GM12864 (cell line): ENCODE results near the gene PDZD4.

ENCODE experiments used
- DNase-seq: peaks from one replicate; pipeline ENCODE4 v3.0.0-alpha.2; 2011; ENCODE audit warnings: low read depth
- H3K4me3 ChIP-seq: 2 replicates; pipeline ENCODE4 v1.5.1; 2011; ENCODE audit warnings: mild to moderate bottlenecking, low read depth, low read length, control low read depth
- TF ChIP-seq, protein P1 (sequence below): IDR thresholded peaks from 2 replicates; pipeline ENCODE4 v1.5.1; 2011; ENCODE audit warnings: low read depth, mild to moderate bottlenecking, moderate library complexity, low read length, control low read depth, inconsistent platforms; ENCODE audit errors: missing control alignments

PDZD4 gene

DNA sequence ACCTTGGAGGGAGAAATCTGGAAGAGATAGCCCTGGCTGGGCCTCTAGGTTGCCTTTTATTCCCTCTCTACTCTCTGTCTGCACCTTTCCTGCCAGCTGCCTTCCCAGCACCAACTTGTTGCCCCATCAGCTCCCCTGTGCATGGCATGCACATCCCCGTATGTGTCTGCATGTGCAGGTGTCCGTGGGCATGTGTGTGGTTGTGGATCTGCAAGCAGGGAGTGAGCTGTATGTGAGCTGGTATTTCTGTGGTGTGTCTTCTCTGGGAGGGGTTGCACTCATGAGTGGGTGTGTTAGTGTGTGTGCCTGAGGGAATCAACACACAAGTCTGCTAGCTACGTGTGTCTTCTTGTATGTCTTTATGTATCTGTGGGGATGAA lies 45.8 kb upstream of the PDZD4 start:
- TF ChIP-seq, protein P1, sequence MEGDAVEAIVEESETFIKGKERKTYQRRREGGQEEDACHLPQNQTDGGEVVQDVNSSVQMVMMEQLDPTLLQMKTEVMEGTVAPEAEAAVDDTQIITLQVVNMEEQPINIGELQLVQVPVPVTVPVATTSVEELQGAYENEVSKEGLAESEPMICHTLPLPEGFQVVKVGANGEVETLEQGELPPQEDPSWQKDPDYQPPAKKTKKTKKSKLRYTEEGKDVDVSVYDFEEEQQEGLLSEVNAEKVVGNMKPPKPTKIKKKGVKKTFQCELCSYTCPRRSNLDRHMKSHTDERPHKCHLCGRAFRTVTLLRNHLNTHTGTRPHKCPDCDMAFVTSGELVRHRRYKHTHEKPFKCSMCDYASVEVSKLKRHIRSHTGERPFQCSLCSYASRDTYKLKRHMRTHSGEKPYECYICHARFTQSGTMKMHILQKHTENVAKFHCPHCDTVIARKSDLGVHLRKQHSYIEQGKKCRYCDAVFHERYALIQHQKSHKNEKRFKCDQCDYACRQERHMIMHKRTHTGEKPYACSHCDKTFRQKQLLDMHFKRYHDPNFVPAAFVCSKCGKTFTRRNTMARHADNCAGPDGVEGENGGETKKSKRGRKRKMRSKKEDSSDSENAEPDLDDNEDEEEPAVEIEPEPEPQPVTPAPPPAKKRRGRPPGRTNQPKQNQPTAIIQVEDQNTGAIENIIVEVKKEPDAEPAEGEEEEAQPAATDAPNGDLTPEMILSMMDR, result no peak
- no peak for DNase-seq
- no peak overlapping the region for H3K4me3 ChIP-seq

DNA sequence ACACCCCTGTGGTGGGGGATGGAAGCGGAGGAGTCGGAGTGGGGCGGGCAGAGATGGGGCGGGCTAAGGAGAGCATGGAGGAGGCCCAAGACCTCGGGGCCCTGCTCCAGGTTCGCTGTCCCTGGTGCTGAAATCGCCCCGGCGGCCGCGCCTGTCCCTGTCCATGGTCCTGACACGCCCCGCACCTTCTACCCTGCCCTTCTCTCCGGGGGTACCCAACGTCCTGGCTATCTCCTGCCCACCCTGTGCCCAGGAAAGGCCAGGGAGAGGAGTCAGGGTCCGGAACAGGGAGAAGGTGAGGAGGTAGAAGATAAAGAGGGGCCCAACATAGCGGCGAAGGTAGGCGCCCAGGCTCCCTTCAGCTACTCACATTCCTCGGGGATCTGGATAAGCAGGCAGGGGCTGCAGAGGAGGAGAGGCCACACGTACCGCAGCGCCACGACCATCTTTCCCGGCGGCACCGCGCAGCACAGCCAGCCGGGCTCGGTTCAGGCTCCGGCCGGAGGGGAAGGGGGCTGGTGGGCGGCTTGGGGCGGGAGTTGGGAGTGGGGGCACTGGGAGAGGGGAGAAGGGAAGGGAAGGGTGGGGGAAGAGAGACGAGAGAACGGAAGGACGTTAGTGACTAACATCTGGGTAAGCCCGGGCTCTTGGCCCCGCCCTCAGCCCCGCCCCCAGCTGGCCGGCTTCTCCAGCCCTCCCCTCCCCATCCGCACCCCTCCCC lies 45.2 kb upstream of the PDZD4 start:
- no peak for DNase-seq
- no peak overlapping the region for H3K4me3 ChIP-seq
- TF ChIP-seq, protein P1, result no peak

DNA sequence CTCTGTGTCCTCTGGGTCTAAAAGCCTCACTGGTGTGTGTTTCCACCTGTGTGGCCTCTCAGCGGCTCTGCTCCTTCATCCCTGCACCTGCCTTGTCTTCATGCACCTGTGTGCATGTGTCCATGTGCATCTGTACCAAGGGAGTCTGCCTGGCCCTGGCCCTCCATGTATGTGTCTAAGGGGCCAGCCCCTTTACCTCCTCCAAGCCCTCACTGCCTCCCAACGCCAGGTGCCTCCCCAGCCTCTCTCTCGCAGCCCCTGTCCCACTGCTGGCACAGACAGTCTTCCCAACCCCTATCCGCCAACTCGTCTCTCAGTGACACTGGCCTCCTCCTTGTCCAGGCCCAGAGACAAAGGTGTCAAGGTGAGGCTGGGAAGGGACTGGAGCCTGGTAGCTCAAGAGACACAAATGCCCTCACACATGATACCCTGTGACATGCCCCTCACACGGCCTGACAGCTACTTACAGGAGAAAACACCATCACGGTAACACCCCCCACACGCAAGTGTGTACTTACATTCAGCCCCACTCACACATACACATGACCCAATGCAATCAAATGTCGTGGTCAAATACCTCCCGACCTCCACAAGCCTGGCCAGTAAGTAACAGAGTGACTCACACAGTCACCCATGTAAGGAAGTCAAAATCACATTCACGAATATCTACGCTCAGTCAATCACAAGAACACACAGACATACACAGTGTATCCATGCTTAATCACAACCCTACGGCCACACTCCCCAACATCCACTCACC lies 44.2 kb upstream of the PDZD4 start:
- no peak for DNase-seq
- H3K4me3 ChIP-seq, result no peak overlapping the region
- TF ChIP-seq, protein P1, result no peak

DNA sequence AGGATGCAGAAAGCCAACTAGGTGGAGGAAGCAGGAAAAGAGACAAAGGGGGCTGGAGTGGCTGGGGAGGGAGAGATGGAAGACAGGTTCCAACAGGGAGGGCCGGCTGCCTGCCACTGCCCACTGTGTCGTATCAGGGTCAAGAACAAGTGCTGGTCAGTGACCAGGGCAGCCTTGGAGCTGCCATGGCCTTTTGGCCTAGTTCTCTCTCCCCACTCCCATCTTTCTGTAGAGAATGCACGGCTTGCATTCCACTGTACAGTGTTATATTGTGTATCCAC lies 43.7 kb upstream of the PDZD4 start:
- TF ChIP-seq, protein P1, result no peak
- H3K4me3 ChIP-seq, result no peak overlapping the region
- no peak for DNase-seq

DNA sequence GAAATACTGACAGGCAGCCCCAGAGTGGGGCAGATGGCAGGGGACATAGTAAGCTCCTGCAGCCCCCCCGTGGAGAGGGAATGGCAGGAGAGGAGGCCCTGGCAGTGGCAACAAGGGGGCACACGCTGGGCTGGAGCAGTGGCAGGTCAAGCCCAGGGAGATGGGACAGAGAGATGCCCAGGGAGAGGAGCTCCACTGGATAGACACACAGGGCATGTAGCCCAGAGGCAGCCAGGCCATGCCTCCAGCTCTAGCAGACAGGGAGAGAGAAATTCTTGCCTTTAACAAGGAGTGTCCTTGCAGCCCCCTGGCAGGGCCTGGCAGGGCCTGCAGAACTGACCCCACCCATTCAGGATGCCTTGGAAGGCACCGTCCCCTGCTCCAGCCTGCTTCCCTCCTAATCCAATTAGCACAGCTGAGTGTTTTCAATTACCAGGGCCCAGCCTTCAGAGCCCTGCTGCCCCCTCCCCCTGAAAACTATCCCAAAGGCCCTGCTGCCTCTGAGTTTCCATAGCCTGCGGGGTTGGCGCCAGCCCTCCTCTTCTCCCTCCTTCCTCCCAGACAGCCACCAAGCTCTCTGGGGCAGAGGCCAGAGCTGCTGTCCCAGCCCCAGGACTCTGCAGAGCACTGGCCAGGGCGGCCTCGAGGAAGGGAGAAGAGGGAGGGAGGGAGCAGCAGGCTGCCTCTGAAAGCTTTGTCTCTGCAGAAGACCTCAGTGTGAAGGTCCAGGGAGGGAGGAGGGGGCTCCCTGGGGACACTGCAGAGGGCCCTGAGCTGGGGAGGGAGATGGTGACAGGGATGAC lies 43.1 kb upstream of the PDZD4 start:
- TF ChIP-seq, protein P1, result no peak
- no peak for DNase-seq
- no peak overlapping the region for H3K4me3 ChIP-seq

DNA sequence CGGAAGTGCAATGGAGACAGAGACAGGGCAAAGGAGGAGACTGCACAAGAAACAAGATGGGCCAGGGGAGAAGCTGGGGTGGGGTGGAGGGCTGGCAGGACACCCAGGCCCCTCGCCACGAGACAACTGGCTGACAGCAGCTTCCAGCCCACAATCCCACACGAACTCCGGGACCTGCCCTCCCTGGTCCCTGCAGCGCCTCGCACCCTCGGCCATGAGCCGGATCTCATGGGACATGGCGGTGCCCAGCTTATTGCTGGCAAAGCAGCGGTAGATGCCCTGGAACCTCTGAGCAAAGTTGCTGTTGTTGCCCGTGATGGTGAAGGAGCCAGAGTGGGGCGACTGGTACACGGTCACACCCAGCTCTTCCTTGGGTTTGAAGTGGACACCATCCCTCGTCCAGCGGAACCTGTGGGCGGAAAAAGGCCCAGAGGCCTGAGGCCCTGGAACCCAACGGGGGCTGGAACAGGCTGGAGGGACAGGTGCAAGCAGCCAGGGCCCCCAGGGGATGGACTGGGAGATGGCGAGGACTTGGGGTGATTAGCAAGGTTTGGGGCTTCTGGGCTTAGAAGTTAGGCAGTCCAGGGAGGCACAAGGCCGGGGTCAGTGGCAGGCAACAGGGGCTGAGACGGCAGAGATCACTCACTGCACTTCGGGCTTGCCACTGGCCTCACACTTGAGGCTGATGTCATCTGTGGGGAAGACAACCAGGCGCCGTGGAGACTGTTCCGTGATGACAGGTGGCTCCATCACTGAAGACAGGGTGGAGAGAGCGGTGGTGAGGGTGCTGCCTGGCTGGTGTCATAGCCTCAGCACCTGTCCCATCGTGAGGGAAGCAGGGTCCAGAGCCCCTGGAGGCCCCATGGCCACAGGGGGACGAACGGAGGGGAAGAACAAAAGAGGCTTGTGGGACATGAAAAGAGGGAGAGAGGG lies 41.9 kb upstream of the PDZD4 start:
- TF ChIP-seq, protein P1, result no peak
- no peak overlapping the region for H3K4me3 ChIP-seq
- DNase-seq, result no peak
